DMS153 treated with DMSO at 0.1 percent for 48 hours (cell line): Measurements from ENCODE around the gene ADARB2.
"Not testable (repeated sequence)": the region's sequence is repeated elsewhere in the genome, so short reads cannot be mapped to it uniquely, and the experiment has no call there.

Experiments
- DNase-seq: peaks from one replicate; lab custom pipeline; 2025; ENCODE audit not compliant: unreplicated experiment; lab: John Stamatoyannopoulos, UW

Gene ADARB2

DNA sequence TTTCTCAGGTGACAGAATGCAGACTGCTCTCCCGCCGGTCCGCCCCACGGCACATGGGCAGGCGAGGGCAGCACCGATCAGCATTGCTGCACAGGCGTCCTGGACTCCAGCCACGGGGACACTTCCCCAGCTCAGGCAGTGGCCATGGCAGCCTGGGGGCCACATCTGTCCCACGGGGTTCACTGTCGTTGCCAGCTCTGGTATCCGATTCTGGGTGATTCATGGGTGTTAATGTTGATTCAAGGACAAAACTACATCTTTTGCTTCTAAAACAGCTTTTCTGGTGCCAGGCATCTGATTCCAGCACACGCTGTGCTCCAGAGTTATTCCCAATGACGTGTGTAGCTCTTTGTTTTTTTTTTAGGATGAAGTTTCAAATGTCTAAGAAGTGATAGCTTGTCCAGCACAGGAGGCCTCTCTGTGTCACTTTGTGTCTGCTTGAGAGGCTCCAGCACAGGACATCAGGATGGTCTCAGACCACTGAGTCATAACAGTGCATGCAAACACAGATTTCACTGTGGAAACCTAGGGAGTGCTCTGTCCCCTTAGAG, 463.1 kb downstream of the ADARB2 start:
- no peak for DNase-seq

DNA sequence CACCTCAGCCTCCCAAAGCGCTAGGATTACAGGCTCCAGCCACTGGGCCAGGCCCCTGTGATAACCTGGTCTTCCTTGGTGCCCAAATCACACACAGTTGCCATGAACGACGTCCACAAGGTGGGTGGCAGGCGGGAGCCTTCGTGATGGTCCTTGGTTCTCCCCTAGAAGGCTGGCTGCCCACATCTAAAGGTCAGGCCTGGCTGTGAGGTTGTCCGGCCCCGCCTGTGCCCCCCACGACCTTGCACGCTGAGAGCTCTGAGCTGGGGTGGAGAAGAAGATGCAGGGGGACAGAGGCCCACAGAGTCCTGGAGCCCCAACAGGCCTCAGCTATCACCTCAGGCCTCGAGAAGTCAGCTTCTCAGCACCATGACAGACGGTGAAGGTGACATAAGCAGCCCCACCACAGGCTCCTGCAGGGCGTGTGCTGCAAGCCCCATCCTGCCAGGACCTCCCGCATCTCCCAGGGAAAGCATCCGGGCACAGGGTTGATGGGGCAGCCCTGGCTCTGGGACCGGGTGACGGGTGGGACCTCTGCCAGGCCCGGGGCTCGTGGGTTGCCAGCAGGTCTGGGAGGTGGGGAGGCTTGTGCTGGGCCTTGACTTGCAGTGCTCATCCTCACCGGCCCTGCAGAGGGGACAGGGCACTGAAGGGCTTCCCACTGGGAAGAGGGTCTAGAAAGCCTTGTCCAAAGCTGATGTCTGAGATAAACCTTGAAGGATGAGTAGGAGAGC, 463.8 kb downstream of the ADARB2 start:
- no peak for DNase-seq

DNA sequence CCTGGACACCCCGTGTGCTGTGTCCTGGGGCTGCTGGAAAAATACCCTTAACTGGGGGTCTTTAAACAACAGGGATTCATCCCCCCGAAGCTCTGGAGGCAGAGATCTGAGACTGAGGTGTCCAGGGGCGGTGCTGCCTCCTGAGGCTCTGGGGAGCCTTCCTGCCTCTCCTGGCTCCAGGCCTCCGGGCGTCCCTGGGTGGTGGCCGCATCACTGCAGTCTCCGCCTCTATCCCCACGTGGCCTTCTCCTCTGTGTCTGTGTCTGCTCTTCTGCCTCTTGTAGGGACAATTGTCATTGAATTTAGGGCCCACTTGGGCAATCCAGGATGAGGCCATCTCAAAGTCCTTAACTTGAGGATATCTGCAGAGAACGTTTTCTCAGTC, 464.6 kb downstream of the ADARB2 start:
- DNase-seq, result no peak

DNA sequence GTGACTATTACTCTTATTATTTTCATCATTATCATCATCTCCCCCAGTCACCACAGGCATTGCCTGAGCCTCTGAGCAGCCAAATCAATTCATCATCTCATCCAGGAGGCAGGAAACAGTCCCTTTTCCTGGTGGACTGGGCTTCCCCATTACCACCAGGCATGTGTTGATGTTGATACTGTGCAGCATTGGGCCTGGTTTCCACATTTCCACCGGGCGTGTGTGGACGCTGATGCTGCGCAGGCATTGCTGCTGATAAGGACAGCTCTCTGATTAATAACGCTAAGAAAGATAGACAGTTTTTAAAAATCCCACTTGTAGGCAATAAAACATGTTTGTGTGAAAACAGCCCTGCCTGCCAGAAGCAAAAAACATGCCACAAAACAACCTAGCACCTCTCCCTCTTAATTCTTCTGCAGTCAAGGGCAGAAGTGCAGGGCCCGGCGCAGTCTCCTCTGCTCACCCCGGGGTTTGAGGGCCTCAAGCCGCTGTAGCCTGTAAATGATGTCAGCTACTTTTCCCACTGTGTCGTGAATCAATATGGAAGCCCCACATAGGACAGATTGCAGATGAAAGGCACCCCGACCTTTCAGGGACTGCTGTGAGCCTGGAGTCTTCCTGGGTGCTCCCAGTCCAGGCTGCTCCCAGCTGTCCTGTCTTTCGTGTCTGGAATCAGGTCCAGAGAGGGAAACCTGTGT, 465.1 kb downstream of the ADARB2 start:
- DNase-seq, result no peak

DNA sequence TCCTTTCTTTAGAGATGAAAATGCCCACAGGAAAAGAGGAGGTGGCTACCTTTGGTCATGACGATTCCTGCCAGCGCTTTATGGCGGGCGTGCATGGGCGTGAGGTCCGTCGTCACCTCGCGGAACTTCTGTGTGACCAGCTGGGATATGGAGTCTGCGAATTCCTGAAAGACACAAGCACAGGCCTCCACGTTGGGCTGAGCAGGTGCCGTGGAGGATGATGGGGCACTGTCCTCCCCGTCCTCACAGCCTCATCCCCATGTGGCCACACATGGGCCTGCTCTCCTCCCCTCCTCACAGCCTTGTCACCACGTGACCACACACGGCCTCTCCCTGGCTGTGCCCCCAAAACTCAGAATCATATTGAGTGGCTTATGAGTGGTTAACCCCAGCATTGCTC, 466.4 kb downstream of the ADARB2 start:
- DNase-seq, result no peak

DNA sequence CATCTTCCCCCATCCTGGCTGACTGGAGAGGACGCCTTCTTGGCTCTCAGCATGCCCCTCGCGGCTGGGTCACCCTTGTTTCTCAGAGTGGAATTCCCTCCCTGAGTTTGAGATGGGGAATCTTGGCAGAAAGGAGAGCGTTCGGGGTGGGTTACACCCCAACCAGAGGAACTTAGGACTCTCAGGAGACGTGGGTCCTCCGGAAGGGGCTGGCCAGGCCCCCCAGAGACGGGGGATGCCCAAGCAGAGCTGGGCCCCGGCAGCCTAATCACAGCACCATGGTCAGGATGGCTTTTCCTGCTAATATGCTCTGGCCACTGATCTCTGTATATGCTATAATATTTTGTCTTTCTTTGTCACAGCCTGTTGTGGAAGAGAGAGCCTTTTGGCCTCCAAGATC, 466.8 kb downstream of the ADARB2 start:
- no peak for DNase-seq

DNA sequence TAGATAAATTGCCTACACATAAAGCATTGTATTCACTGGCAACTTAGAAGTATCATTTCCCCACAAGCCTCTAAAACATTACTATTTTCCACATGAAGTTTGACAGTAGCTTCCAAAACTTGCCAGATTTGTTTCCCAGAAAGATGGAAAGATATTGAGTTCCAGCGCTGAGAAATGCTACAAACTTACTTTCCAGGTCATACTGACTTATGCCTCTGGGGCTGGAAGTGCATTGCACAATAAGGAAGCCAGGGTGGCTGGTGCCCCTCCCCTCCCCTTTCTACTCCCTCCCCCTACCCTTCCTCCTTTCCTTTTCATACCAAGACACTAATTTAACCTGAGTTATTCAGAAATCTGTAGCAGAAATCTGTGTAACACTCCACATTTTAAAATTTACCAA, 468.5 kb downstream of the ADARB2 start:
- no peak for DNase-seq

DNA sequence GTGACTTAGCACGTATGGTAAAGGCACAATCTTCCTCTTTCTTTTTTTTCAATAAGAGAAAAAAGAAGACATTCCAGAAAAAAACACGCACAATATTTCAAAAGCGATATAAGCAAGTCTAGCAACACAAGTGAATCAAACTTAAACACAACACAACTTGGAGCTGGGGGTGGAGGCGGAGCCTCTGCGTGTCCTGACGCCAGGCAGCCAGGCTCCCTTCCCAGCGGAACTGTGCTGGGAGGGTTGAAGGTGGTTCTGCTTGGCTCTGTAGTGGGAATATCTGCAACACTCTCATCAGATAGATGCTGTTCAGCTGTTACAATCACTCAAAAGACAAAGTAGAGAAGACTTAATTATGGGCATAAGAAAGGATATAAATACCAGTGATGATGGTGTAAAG, 469.8 kb downstream of the ADARB2 start:
- DNase-seq, result no peak

DNA sequence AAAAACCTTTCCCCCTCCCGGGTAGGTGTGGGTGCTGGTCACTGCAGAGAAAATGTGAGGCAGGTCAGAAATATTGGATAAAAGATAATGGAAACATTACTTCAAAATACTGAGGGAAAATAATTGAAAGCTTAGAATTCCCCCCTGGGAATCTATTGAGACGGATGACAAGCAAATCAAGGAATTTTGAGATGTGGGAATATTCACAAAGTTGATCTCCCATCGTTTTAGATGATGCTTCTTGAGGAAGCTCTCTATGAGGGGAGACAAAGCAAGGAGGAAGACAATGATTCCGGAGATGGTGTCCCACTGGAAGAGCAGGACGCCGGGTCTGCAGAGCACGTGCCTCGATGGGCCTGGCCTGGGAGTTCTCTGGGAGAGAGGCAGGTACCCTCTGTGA, 470.2 kb downstream of the ADARB2 start:
- DNase-seq, result no peak

DNA sequence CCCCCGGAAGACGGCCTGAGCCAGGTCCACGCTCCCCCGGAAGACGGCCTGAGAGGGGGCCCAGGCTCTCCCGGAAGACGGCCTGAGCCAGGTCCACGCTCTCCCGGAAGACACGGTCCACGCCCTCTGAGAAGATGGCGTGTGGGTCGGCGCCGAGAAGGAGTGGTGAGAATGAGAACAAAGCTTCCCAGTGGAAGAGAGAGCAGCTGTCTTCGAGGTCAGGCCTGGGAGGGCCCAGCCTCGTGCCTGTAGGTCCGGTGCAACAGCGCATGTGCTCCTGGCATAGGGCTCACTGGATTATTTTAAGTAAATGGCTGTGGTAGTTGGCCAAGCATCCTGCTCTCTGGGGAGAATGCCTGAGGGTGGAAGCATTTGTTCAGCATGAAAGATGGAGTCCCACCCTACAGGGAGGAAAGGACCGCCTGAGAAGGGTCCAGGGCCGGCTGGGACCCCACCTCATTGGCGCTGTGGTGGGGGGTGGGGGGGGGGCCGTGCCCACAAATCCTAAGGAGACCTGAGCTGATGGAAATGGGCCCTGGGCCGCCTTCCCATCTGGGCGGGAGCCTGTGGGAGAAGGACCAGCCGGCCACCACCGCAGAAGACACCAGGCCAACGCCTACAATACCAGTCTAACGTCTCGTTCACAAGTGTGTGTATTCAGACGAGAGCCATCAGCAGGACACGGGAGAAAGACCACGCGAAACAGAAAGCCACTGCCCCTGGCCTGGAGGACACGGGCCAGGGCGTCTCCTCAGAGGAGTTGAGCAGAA, 471.1 kb downstream of the ADARB2 start:
- DNase-seq, result no peak

DNA sequence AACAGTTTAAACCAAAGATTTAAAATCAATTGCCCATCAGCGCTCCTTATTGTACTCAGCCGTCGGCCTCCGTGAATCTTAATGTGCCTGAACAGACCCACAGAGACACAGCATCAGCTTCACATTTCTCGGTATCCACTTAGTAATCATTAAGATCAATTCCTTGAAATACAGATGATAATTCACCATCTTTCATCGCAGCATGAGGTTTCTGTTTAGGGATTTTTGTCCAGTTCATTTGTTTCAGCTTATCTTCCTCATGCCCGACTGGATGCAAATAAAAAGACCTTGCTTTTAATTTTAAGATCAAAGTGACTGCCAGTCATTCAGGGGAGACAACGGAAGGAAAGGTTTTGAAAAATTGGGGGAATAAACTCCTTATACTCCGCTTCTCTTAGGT, 473.3 kb downstream of the ADARB2 start:
- no peak for DNase-seq

DNA sequence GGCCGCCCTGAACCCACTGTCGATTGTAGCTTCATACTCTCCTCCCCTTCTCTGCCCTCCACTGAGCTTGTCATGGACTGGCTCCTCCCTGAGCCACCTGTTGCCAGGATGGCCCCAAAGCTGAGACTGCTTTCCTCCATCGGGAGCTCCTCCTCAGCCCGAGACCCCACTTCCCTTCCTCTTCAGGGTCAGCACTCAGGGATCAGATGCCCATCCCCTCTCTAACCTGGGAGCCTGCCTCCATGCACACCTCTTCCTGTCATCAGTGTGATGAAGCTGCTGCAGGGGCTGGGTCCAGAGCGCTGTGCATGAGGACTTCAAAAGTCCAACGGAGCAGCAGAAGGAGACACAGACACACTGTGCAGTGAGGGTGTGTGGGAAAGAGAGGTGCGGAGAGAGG, 480.1 kb downstream of the ADARB2 start:
- DNase-seq, result no peak

DNA sequence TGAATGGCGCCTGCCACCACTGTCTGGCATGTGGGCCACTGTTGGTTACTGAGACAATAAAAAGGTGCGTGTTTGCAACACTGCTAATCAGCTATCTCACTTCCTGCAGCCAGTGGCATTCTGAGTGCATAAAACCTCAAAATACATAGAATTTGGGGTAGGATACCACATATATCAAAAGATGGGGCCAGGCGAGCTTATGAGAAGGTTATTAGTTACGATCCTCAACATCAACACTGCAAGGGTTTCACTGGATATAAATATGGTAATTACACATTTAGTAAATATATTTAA, 480.9 kb downstream of the ADARB2 start:
- DNase-seq, result no peak

DNA sequence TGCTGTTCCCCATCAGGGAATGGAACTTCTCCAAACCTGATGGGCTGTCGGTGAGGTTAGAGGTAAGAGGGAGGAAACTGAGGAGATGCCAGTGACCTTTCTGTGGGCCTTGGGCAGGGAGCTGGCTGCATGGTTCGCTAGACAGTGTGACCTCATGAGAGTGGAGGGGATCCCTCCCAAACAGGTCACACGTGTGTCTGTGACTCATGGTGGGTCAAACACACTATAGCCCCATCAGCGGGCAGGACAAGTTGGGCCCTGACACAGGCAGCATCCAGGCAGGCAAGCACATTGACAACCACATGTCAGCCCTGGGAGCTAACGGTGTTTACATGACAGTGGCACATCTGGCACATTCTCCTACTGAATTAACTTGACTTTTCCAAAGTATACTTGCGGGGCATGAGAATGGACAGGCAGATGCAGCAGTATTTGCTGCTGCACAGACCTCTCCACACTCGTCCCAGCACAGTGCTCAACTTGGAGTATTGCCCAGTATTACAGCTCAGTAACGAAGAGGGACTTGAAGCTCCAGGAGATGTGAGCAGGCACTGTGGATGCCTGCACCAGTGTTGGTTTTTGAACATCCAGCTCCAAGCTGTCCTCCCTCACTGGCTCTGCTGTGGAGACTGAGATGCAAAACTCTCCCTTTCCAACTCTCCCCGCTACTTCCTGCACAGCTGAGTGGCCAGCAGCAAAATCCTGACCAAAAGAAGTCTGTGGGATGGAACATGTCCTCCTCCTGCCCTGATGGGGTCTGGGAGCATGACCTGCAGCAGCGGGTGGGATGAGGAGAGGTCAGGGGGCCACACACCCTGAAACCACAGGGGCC, 481.5 kb downstream of the ADARB2 start:
- DNase-seq, result no peak

DNA sequence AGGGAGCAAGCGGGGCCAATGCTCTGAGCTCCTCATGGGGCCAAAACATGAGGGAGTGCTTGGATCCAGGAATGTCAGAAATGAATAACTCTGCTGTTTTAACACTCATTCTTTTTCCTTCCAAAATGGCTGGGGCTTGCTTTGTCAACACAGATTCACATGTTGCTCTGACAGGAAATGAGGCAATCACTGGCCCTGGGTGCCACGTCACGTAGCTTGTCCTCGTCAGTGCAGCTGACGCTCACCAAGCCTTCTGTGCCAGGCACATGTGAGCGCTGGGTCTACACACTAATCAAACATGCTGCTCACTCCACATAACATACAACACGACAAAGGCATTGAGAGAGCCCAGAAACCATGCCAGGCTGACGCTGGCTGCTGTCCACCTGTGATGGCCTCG, 482.2 kb downstream of the ADARB2 start:
- DNase-seq, result no peak

DNA sequence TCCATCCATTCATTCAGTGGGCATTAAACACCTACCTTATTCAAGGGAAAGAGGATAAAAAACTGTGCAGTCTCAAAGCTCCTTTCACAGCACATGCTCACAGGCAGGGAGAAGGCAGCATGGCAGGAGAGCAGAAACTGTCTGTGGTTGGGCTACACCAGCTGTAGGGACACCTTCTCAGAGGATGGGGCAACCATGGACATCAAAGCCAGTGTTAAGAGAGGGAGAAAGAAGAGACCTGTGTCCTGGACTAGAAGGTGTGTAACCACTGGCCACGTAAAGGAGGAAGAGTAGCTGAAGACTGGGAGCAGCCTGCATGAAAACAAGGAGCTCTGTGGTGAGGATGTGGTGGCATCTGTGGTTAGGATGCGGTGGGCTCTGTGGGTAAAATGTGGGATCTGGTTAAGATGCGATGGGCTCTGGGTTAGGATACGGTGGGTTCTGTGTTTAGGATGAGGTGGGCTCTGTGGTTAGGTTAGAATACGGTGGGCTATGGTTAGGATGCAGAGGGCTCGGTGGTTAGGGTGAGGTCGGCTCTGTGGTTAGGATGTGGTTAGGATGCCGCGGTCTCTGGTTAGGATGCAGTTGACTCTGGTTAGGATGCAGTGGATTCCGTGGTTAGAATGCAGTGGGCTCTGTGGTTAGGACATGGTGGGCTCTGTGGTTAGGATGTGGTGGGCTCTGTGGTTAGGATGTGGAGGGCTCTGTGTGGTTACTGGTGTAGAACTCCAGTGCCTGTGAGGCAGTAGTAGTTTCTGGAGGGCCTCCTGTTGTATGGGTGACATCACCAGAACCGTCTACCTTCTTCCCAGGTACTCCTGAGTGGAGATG, 483.6 kb downstream of the ADARB2 start:
- DNase-seq, result no peak

DNA sequence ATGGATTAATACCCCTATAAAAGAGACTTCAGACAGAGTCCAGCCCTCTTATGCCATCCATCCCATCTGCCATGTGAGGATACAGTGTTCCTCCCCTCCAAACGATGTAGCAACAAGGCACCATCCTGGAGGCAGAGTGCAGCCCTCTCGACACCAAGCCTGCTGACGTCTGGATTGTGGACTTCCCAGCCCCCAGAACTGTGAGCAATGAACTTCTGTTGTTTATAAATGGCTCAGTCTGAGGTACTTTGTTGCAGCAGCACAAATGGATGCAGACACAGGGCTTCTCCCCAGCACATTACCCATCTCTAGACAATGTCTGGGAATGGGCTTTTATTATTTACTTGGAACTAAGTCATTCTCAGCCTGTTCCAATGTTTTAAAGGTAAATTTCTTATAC, 485.6 kb downstream of the ADARB2 start:
- no peak for DNase-seq

DNA sequence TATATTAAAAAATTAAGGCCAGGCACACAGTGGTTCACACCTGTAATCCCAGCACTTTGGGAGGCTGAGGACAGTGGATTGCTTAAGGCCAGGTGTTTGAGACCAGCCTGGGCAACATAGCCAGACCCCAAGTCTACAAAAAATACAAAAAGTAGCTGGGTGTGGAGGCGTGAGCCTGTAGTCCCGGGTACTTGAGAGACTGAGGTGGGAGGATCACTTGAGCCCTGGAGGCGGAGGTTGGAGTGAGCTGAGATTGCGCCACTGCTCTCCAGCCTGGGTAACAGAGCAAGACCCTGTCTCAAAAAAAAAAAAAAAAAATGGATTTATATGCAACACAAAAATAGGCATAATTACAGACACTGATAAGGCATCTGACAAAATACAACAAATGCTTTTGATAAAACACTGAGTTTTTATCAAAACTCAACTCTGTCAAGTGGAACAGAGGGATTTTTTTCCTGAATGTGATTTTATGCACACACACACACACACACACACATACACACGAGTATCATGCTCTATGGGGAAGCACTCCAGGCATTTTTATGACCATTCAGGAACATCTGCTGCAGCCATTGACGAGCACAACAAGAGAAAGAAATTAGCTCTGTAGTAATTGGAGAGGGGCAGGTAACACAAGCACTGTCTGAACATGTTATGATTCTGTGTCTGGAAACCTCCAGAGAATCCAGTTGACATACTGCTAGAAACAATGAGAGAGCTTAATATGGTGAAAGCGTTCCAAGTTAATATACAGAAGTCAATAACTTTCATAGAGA, 488.0 kb downstream of the ADARB2 start:
- no peak for DNase-seq

DNA sequence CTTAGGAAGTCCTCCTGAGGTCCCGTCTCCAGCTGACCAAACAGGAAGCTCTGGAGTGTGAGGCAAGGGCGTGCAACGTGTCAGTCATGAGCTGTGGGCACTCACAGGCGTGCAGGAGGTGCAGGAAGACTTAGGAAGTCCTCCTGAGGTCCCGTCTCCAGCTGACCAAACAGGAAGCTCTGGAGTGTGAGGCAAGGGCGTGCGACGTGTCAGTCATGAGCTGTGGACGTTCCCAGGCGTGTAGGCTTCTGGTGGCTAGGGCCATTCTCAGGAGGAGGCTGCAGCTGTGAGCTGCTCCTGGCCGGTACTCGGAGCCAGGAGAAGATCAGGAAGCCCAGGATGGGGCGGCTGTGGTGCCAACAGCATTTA, 489.1 kb downstream of the ADARB2 start:
- DNase-seq, result not testable (repeated sequence)
